Measurements from ENCODE around the gene OR2B6. TPM values are rescaled to one million over a fixed set of nuclear protein-coding genes. Genes with fewer than 3 reads are reported as not detected.

OR2B6 gene
- total and polyA plus RNA-seq, 2 of the 8 experiments (the other 6 are each of a cell fraction or from before 2014, with no cell fraction given), result 0.26 TPM; not detected in 1

DNA sequence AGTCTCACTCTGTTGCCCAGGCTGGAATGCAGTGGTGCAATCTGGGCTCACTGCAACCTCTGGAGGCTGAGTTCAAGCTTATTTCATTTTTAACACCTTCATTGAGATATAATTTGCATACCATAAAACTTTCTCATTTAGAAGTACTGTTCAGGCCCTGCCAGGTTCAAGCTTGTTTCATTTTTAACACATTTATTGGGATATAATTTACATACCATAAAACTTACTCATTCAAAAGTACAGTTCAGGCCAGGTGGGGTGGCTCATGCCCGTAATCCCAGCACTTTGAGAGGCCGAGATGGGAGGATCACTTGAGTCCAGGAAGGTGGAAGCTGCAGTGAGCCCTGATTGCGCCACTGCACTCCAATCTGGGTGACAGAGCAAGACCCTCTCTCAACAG, 5.5 kb downstream of the OR2B6 start:
- no peak overlapping the region for H3K4ac ChIP-seq (replicated peaks; ENCODE audit: insufficient read length, low read depth, low read length)
- no peak overlapping the region for H2BK20ac ChIP-seq (ENCODE audit: low read length)
- no peaks in the 10 kb centered on the region for H3K79me1 ChIP-seq (ENCODE audit: low read depth, low read length)
- H4K8ac ChIP-seq (ENCODE audit: extremely low read depth, insufficient read depth, low read length), result no peak overlapping the region
- no peak overlapping the region for H4K5ac ChIP-seq (ENCODE audit: insufficient read length, low read depth, low read length)
- WGBS, 2 experiments (ENCODE audit: extremely low coverage in 1 of 2, insufficient coverage in 1 of 2, insufficient read length in 1 of 2, insufficient replicate concordance in 2 of 2, low coverage in 1 of 2, low lambda C conversion rate in 2 of 2, missing lambda C conversion rate in 1 of 2), result 90% methylated on average over 3 of the region's 3 CpGs; no CpG with 5 or more reads in 1 of the 2 experiments
- no peaks in the 10 kb centered on the region for H3K4me1 ChIP-seq (replicated peaks in 1 of 4; ENCODE audit: control insufficient read depth in 3 of 4, insufficient read depth in 4 of 4, low read length in 3 of 4)
- no peak overlapping the region for H3K14ac ChIP-seq (ENCODE audit: insufficient read length)
- H3K18ac ChIP-seq (ENCODE audit: extremely low read depth, low read length), result no peak overlapping the region
- no peak overlapping the region for H3K4me2 ChIP-seq (ENCODE audit: insufficient read depth in 1 of 2, low read depth in 2 of 2, low read length in 2 of 2)
- peaks cover 0 to 6% of the 10 kb centered on the region in 2 experiments; a peak in 1 of 4 replicates for H3K9me3 ChIP-seq (ENCODE audit: insufficient read depth in 2 of 2, low read depth in 1 of 2, low read length in 1 of 2)
- no peak overlapping the region for H2BK12ac ChIP-seq (ENCODE audit: low read depth, low read length)
- H4K20me1 ChIP-seq (replicated peaks in 1 of 2; ENCODE audit: control insufficient read depth in 1 of 2, insufficient read depth in 2 of 2, low read length in 2 of 2), result no peaks in the 10 kb centered on the region
- no peak overlapping the region for H2BK120ac ChIP-seq (replicated peaks; ENCODE audit: low read depth, low read length)
- FAIRE-seq (no peak), DNase-seq (ENCODE audit: low read depth in 1 of 2, low spot score in 2 of 2) (no peak)
- H3K27ac ChIP-seq (ENCODE audit: low read depth, low read length), result no peak overlapping the region
- H3K79me2 ChIP-seq (ENCODE audit: control insufficient read depth in 1 of 2, insufficient read depth in 2 of 2, low read length in 2 of 2), result no peaks in the 10 kb centered on the region
- no peak overlapping the region for H2AK5ac ChIP-seq (ENCODE audit: low read depth, low read length)
- no peak overlapping the region for H4K91ac ChIP-seq (replicated peaks; ENCODE audit: insufficient read length, low read length)
- H3K27me3 ChIP-seq (replicated peaks in 1 of 4; ENCODE audit: control insufficient read depth in 3 of 4, extremely low read depth in 1 of 4, insufficient read depth in 3 of 4, low read length in 3 of 4), result no peaks in the 10 kb centered on the region
- H3K23me2 ChIP-seq (ENCODE audit: low read depth, low read length), result no peaks in the 10 kb centered on the region
- POLR2A ChIA-PET (ENCODE audit: partially characterized antibody), result no interaction called here
- H3K4me3 ChIP-seq (ENCODE audit: extremely low read depth in 1 of 4, insufficient read depth in 2 of 4, low read depth in 3 of 4, low read length in 4 of 4), result no peak overlapping the region
- no peaks in the 10 kb centered on the region for H3K36me3 ChIP-seq (ENCODE audit: control insufficient read depth in 2 of 4, insufficient read depth in 4 of 4, low read length in 3 of 4)
- H3K23ac ChIP-seq (ENCODE audit: insufficient read length), result no peak overlapping the region
- CTCF ChIA-PET (ENCODE audit: partially characterized antibody), result no interaction called here
- H2BK5ac ChIP-seq (ENCODE audit: low read depth, low read length), result no peak overlapping the region
- no peak overlapping the region for H3K9ac ChIP-seq (replicated peaks in 1 of 4; ENCODE audit: extremely low read depth in 1 of 4, low read depth in 3 of 4, low read length in 3 of 4)
- H2AFZ ChIP-seq (ENCODE audit: low read length), result no peak overlapping the region
- H2BK15ac ChIP-seq (ENCODE audit: low read length), result no peak overlapping the region
- H3K56ac ChIP-seq (replicated peaks; ENCODE audit: insufficient read length, low read depth, low read length), result no peak overlapping the region
- TF ChIP-seq SRF (IDR thresholded peaks at IDR 0.05; ENCODE audit: low read depth, low read length), result no peak
- TF ChIP-seq SIX5 (IDR thresholded peaks at IDR 0.05; ENCODE audit: low read depth, low read length), result no peak
- no peak for TF ChIP-seq TBP (IDR thresholded peaks at IDR 0.05; ENCODE audit: low read depth, low read length)
- TF ChIP-seq, protein P1, sequence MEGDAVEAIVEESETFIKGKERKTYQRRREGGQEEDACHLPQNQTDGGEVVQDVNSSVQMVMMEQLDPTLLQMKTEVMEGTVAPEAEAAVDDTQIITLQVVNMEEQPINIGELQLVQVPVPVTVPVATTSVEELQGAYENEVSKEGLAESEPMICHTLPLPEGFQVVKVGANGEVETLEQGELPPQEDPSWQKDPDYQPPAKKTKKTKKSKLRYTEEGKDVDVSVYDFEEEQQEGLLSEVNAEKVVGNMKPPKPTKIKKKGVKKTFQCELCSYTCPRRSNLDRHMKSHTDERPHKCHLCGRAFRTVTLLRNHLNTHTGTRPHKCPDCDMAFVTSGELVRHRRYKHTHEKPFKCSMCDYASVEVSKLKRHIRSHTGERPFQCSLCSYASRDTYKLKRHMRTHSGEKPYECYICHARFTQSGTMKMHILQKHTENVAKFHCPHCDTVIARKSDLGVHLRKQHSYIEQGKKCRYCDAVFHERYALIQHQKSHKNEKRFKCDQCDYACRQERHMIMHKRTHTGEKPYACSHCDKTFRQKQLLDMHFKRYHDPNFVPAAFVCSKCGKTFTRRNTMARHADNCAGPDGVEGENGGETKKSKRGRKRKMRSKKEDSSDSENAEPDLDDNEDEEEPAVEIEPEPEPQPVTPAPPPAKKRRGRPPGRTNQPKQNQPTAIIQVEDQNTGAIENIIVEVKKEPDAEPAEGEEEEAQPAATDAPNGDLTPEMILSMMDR (IDR thresholded peaks at IDR 0.05; ENCODE audit: control extremely low read depth in 1 of 3, insufficient read depth in 1 of 3, low read depth in 1 of 3, low read length in 3 of 3), result no peak
- no peak for TF ChIP-seq TCF12 (IDR thresholded peaks at IDR 0.05; ENCODE audit: low read depth, low read length)
- no peak for TF ChIP-seq PHF8 (conservative IDR thresholded peaks at IDR 0.05; ENCODE audit: low read depth, low read length)
- TF ChIP-seq KDM1A (IDR thresholded peaks at IDR 0.05; ENCODE audit: borderline replicate concordance, low read length), result no peak
- TF ChIP-seq, protein P2, sequence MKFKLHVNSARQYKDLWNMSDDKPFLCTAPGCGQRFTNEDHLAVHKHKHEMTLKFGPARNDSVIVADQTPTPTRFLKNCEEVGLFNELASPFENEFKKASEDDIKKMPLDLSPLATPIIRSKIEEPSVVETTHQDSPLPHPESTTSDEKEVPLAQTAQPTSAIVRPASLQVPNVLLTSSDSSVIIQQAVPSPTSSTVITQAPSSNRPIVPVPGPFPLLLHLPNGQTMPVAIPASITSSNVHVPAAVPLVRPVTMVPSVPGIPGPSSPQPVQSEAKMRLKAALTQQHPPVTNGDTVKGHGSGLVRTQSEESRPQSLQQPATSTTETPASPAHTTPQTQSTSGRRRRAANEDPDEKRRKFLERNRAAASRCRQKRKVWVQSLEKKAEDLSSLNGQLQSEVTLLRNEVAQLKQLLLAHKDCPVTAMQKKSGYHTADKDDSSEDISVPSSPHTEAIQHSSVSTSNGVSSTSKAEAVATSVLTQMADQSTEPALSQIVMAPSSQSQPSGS (IDR thresholded peaks at IDR 0.05; ENCODE audit: low read length), result no peak
- no peak for TF ChIP-seq CBX8 (IDR thresholded peaks at IDR 0.05; ENCODE audit: borderline replicate concordance, low read depth, low read length)
- TF ChIP-seq GABPA (IDR thresholded peaks at IDR 0.05; ENCODE audit: borderline replicate concordance, insufficient read depth, low read length), result no peak
- TF ChIP-seq BRCA1 (IDR thresholded peaks at IDR 0.05; ENCODE audit: low read depth, low read length), result no peak
